NCI-H187 treated with DMSO at 0.1 percent for 48 hours (cell line): Measurements from ENCODE around the gene NECAB3.

Experiments
- DNase-seq: peaks from one replicate; lab custom pipeline; 2025; lab: John Stamatoyannopoulos, UW

NECAB3 gene

GRCh38 chr20:33609504-33609903 lies 64.7 kb downstream of the NECAB3 start:
- DNase-seq: no peak
